Bronchial epithelial cell (primary cell): Measurements from ENCODE around the gene AHNAK2. TPM values are rescaled to one million over a fixed set of nuclear protein-coding genes. Genes with fewer than 3 reads are reported as not detected.

Source experiments
- DNase-seq: peaks from one replicate; pipeline ENCODE4 v3.0.0-alpha.2; 2010; ENCODE audit warnings: low read depth
- FAIRE-seq: peaks from 2 replicates; lab custom pipeline; 2011; peaks lifted over from hg19 to GRCh38; lab: Jason Lieb, UNC
- H3K27me3 ChIP-seq: 2 replicates; pipeline ENCODE4 v1.5.1; 2011; ENCODE audit warnings: low read length; ENCODE audit not compliant: control insufficient read depth, insufficient read depth
- H3K36me3 ChIP-seq: 2 replicates; pipeline ENCODE4 v1.5.1; 2011; ENCODE audit warnings: low read length; ENCODE audit not compliant: control insufficient read depth, insufficient read depth
- H3K4me3 ChIP-seq: 2 replicates; pipeline ENCODE4 v1.5.1; 2011; ENCODE audit warnings: mild to moderate bottlenecking, low read depth, low read length, control low read depth
- total RNA-seq: library from RNA; depleted of rRNA; stranded (reverse); fragments of >200 nt; gene quantifications from 2 replicates; pipeline ENCODE4 v1.2.1, GENCODE V29; 2014
- TF ChIP-seq, protein P1 (sequence below): IDR thresholded peaks from 2 replicates; pipeline ENCODE4 v1.5.1; 2011; ENCODE audit warnings: mild to moderate bottlenecking, moderate library complexity, low read length, control low read depth, inconsistent platforms; ENCODE audit not compliant: insufficient read depth, severe bottlenecking

AHNAK2 gene
- total RNA-seq, 1 donor from 2014 or later, result 367 TPM

DNA sequence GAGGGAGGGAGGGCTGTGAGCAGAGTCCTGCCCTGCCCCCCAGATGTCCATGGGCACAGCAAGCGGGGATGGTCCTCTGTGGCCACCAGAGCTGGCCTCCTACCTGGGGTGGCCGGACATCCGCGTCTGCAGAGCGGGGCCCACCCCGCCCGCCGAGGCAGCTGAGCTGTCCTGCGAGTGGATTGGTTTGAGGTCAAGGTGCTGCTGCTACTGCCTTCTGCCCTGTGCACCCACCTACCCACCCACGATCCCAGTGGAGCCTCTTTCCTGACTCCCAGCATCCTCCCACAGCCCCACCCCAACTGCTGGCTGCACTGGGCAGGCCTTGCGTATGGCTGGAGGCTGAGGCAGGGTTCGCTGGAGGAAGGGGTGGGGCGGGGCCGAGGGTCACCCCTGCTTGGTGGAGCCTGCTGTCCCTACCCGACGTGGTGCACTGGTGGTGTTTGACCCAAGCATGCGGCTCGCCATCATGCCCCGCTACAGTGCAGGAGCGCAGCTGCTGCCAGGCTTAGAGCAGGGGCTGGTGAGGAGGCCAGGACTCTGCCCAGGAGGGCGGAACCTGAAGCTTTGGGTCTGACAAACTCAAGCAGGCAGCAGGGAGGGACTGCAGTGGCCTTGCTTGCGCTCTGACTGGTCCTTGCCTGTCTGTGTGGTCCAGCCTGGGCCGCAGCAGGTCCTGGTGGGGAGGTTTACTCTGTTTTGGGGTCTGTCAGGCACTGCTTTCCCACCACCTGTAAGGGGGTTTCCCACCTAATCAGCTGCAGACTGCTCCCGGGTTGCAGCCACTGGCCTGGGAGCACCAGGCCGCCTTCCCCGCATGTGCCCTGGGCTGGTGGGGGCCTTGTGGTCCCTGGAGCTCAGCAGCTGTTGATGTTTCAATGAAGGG is 89.4 kb downstream of the AHNAK2 start:
- Histone ChIP-seq H3K36me3 (peaks cover 43% of the 10 kb centered on the region), H3K4me3 (no peak overlapping the region), H3K27me3 (no peaks in the 10 kb centered on the region)
- no peak for FAIRE-seq
- TF ChIP-seq, protein P1, sequence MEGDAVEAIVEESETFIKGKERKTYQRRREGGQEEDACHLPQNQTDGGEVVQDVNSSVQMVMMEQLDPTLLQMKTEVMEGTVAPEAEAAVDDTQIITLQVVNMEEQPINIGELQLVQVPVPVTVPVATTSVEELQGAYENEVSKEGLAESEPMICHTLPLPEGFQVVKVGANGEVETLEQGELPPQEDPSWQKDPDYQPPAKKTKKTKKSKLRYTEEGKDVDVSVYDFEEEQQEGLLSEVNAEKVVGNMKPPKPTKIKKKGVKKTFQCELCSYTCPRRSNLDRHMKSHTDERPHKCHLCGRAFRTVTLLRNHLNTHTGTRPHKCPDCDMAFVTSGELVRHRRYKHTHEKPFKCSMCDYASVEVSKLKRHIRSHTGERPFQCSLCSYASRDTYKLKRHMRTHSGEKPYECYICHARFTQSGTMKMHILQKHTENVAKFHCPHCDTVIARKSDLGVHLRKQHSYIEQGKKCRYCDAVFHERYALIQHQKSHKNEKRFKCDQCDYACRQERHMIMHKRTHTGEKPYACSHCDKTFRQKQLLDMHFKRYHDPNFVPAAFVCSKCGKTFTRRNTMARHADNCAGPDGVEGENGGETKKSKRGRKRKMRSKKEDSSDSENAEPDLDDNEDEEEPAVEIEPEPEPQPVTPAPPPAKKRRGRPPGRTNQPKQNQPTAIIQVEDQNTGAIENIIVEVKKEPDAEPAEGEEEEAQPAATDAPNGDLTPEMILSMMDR, result no peak
- no peak for DNase-seq

DNA sequence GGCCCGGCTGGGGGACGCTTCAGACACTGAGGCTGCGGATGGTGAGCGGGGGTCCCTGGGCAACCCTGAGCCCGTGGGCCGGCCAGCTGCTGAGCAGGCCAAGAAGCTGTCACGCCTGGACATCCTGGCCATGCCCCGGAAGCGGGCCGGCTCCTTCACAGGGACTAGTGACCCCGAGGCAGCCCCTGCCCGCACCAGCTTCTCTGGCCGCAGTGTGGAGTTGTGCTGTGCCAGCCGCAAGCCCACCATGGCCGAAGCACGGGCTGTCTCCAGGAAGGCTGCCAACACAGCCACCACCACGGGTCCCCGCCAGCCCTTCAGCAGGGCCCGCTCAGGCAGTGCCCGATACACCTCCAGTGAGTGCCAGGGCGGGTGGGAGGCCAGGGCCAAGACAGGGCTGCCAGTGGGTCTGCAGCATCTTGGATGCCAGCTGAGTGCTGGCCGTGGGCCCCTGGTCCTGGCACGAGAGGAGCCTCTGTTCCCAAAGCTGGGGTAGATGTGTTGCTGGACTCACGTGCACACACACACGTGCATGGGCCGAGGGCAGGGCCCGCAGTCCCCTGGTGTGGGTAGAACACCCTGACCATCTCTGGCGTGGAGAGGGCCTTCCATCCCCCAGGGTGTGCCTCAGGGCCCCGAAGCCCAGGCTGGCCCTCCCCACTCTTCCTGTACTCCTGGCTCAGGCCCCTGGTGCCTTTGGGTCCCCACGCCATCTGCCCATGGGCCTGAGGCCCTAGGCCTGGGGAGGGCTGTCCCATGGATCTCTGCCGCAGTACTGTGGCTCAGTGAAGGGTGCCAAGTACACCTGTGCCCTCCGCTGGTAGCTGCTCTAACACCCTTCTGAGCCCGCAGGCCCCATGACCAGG is 90.3 kb downstream of the AHNAK2 start:
- Histone ChIP-seq H3K4me3 (no peak overlapping the region), H3K36me3 (peaks cover 46% of the 10 kb centered on the region), H3K27me3 (no peaks in the 10 kb centered on the region)
- DNase-seq (no peak), FAIRE-seq (no peak)
- TF ChIP-seq, protein P1, result no peak

Other genes starting within 250 kb of the AHNAK2 start
- gene SIVA1, start 225.2 kb downstream of the AHNAK2 start, total RNA-seq, result 85.0 and 95.6 TPM in 2 replicates
- gene AKT1, start 182.6 kb downstream of the AHNAK2 start, total RNA-seq, result 164 and 191 TPM in 2 replicates
- gene ZBTB42, start 177.3 kb downstream of the AHNAK2 start, total RNA-seq, result 5.2 and 5.3 TPM in 2 replicates
- gene CEP170B, start 113.1 kb downstream of the AHNAK2 start, total RNA-seq, result 29.0 and 41.5 TPM in 2 replicates
- not detected in 2 replicates for gene PLD4, start 53.5 kb downstream of the AHNAK2 start, total RNA-seq
- 8.4 and 14.1 TPM in 2 replicates for gene CLBA1, start 7.4 kb upstream of the AHNAK2 start, total RNA-seq
- gene CDCA4, start 42.7 kb upstream of the AHNAK2 start, total RNA-seq, result 35.5 and 50.8 TPM in 2 replicates
- gene GPR132, start 87.1 kb upstream of the AHNAK2 start, total RNA-seq, result 0.13 TPM in 1 of 2 replicates, not detected in the other
- gene JAG2, start 190.4 kb upstream of the AHNAK2 start, total RNA-seq, result 31.6 and 45.3 TPM in 2 replicates
- 31.9 and 45.4 TPM in 2 replicates for gene NUDT14, start 202.9 kb upstream of the AHNAK2 start, total RNA-seq